Thoracic aorta (tissue), 2 donors: Measurements from ENCODE around the gene SCN4B. TPM values are rescaled to one million over a fixed set of nuclear protein-coding genes. Genes with fewer than 3 reads are reported as not detected.

ENCODE experiments used
- ATAC-seq: fragments of 150-250 bp; one replicate; pipeline ENCODE4 v1.8.0; 2017; ENCODE audit warnings: low read depth; ENCODE audit not compliant: insufficient number of reproducible peaks, low FRiP score
- DNase-seq: peaks from one replicate; pipeline ENCODE4 v3.0.0-alpha.2; 2020; ENCODE audit warnings: low spot score
- H3K27ac ChIP-seq, 2 donors: fragments of 200-600 bp; sonication (generic); 1 replicate in 1 of 2; 2 replicates in 1 of 2; pipeline ENCODE4 v1.5.1; 2016; ENCODE audit warnings: mild to moderate bottlenecking in 2 of 2, moderate library complexity in 2 of 2
- H3K27me3 ChIP-seq: fragments of 200-600 bp; sonication (generic); replicated peaks from 2 replicates; pipeline ENCODE4 v1.6.0; 2016; ENCODE audit warnings: mild to moderate bottlenecking; ENCODE audit not compliant: insufficient read depth
- H3K36me3 ChIP-seq: fragments of 200-600 bp; sonication (generic); one replicate; pipeline ENCODE4 v1.5.1; 2016
- H3K4me1 ChIP-seq, 2 donors: fragments of 200-600 bp; sonication (generic); 1 replicate in 1 of 2; 2 replicates in 1 of 2; pipeline versions ENCODE4 v1.5.1 to v1.6.0; 2016; ENCODE audit warnings: low read depth in 2 of 2, mild to moderate bottlenecking in 1 of 2; ENCODE audit not compliant: control insufficient read depth in 1 of 2
- H3K4me3 ChIP-seq: fragments of 200-600 bp; sonication (generic); 2 replicates; pipeline ENCODE4 v1.5.1; 2016; ENCODE audit warnings: mild to moderate bottlenecking
- H3K9me3 ChIP-seq: fragments of 200-600 bp; sonication (generic); 2 replicates; pipeline ENCODE4 v1.5.1; 2016
- total RNA-seq, 2 donors: library from RNA; depleted of rRNA; stranded (reverse); fragments of >200 nt; gene quantifications; one replicate each; pipeline versions ENCODE4 v1.1.0 to v1.2.3, GENCODE V29; 2016
- TF ChIP-seq, protein P1 (sequence below): fragments of 200-600 bp; sonication (generic); IDR thresholded peaks from one replicate; pipeline ENCODE4 v1.5.1; 2019; ENCODE audit warnings: antibody characterized with exemption

Gene SCN4B
- total RNA-seq, 2 donors from 2014 or later: 2.0 to 2.4 TPM

DNA sequence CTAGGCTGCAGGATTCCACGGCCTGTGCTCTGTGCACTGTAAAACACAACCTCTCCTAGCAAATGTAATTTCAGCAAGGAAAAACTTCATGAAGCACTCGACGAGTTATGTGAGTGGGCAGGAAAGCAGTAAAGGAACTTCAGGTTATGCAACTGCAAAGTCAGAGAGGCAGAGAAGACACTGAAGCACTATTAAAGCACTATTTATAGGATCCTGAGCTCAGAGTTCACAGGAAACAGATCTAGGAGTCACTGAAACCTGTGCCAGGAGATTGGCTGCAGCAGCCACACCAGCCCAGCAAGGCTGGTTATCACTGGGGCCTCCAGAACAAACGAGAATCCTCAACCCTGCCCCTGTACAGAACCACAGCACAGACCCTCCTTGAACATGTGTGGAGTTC lies 68.4 kb downstream of the SCN4B start:
- Histone ChIP-seq H3K27ac (no peak overlapping the region), H3K27me3 (no peaks in the 10 kb centered on the region), H3K9me3 (peaks cover 3% of the 10 kb centered on the region), H3K4me1 (no peaks in the 10 kb centered on the region), H3K4me3 (no peak overlapping the region), H3K36me3 (no peaks in the 10 kb centered on the region)
- ATAC-seq (no peak), DNase-seq (no peak)
- TF ChIP-seq, protein P1, sequence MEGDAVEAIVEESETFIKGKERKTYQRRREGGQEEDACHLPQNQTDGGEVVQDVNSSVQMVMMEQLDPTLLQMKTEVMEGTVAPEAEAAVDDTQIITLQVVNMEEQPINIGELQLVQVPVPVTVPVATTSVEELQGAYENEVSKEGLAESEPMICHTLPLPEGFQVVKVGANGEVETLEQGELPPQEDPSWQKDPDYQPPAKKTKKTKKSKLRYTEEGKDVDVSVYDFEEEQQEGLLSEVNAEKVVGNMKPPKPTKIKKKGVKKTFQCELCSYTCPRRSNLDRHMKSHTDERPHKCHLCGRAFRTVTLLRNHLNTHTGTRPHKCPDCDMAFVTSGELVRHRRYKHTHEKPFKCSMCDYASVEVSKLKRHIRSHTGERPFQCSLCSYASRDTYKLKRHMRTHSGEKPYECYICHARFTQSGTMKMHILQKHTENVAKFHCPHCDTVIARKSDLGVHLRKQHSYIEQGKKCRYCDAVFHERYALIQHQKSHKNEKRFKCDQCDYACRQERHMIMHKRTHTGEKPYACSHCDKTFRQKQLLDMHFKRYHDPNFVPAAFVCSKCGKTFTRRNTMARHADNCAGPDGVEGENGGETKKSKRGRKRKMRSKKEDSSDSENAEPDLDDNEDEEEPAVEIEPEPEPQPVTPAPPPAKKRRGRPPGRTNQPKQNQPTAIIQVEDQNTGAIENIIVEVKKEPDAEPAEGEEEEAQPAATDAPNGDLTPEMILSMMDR: no peak

Other genes with a start within 250 kb of the SCN4B start
- 1 to 10 TPM in 1 of 2 donors, not detected in 1; 1.1 TPM for gene TMPRSS13, start 223.4 kb downstream of the SCN4B start, total RNA-seq
- 10 to 100 TPM; 36.4 to 72.6 TPM for gene IL10RA, start 166.4 kb downstream of the SCN4B start, total RNA-seq
- 1 to 10 TPM in 1 of 2 donors, not detected in 1; 2.2 TPM for gene TMPRSS4, start 75.7 kb downstream of the SCN4B start, total RNA-seq
- not detected for gene SMIM35, start 65.9 kb downstream of the SCN4B start, total RNA-seq
- under 1 TPM in 1 of 2 donors, not detected in 1; 0.07 TPM for gene SCN2B, start 23.8 kb upstream of the SCN4B start, total RNA-seq
- gene JAML, start 72.2 kb upstream of the SCN4B start, total RNA-seq: 1 to 10 TPM; 3.7 to 7.6 TPM
- gene MPZL3, start 99.5 kb upstream of the SCN4B start, total RNA-seq: 1 to 10 TPM in 1 of 2 donors, under 1 TPM in 1; 0.41 to 3.2 TPM
- gene MPZL2, start 111.5 kb upstream of the SCN4B start, total RNA-seq: 10 to 100 TPM; 18.3 to 58.1 TPM
- gene CD3E, start 151.9 kb upstream of the SCN4B start, total RNA-seq: 1 to 10 TPM; 1.1 to 1.3 TPM
- 1 to 10 TPM; 1.6 to 5.8 TPM for gene CD3D, start 189.9 kb upstream of the SCN4B start, total RNA-seq
- gene CD3G, start 191.5 kb upstream of the SCN4B start, total RNA-seq: 1 to 10 TPM in 1 of 2 donors, under 1 TPM in 1; 0.27 to 1.1 TPM
- 10 to 100 TPM; 37.1 to 49.0 TPM for gene UBE4A, start 206.8 kb upstream of the SCN4B start, total RNA-seq
- gene ATP5MG, start 248.8 kb upstream of the SCN4B start, total RNA-seq: 10 to 100 TPM; 21.1 to 45.2 TPM